HG03196 (cell line): ENCODE data around the gene MFSD2A.
"Not testable (repeated sequence)": the region's sequence is repeated elsewhere in the genome, so short reads cannot be mapped to it uniquely, and the experiment has no call there.

Experiments
- ATAC-seq: cut with Tn5 transposase; IDR thresholded peaks from one replicate; pipeline ENCODE4 v1.9.1; 2021; ENCODE audit not compliant: unreplicated experiment

MFSD2A gene

GRCh38 chr1:39940253-39940652 is 14.7 kb upstream of the MFSD2A start:
- ATAC-seq, result no peak

- no peak for ATAC-seq
These were observed 13.7 kb upstream of the MFSD2A start for GRCh38 chr1:39940980-39941871.

GRCh38 chr1:39943471-39944290 is 11.3 kb upstream of the MFSD2A start:
- no peak for ATAC-seq

- ATAC-seq, result no peak
These were observed 10.4 kb upstream of the MFSD2A start for GRCh38 chr1:39944410-39945112.

- ATAC-seq, result no peak
These were observed 8.7 kb upstream of the MFSD2A start for GRCh38 chr1:39946216-39946615.

- no peak for ATAC-seq
These were observed 7.7 kb upstream of the MFSD2A start for GRCh38 chr1:39947260-39947659.

- no peak for ATAC-seq
These were observed 5.1 kb upstream of the MFSD2A start for GRCh38 chr1:39949891-39950290.

GRCh38 chr1:39951926-39952325 is 3.0 kb upstream of the MFSD2A start:
- ATAC-seq, result no peak

- ATAC-seq, result no peak
These were observed 2.4 kb upstream of the MFSD2A start for GRCh38 chr1:39952359-39953110.

- ATAC-seq, result no peak
These were observed 548 bp upstream of the MFSD2A start for GRCh38 chr1:39954324-39954869.

- peak; percentile 14 for ATAC-seq
These were observed 898 bp downstream of the MFSD2A start for GRCh38 chr1:39955547-39956539.

- ATAC-seq, result no peak
These were observed 2.5 kb downstream of the MFSD2A start for GRCh38 chr1:39957299-39958015.

- ATAC-seq, result no peak
These were observed 3.7 kb downstream of the MFSD2A start for GRCh38 chr1:39958403-39959200.

GRCh38 chr1:39959651-39960333 is 4.8 kb downstream of the MFSD2A start:
- no peak for ATAC-seq

GRCh38 chr1:39960431-39960958 is 5.5 kb downstream of the MFSD2A start:
- no peak for ATAC-seq

GRCh38 chr1:39962450-39962825 is 7.5 kb downstream of the MFSD2A start:
- ATAC-seq, result no peak

GRCh38 chr1:39962964-39963363 is 8.0 kb downstream of the MFSD2A start:
- not testable (repeated sequence) for ATAC-seq
